Thyroid gland (tissue), 4 donors: Measurements from ENCODE around the gene NDUFS4.

Experiments used
- CTCF ChIP-seq, 6 experiments: fragments of 200-600 bp in 3 of 6; fragments of 450-650 bp in 3 of 6; sonication (generic) in 3 of 6; IDR thresholded peaks; one replicate each; pipeline ENCODE4 v1.5.1; 2016 to 2019; ENCODE audit warnings: antibody characterized with exemption in 6 of 6, mild to moderate bottlenecking in 2 of 6, inconsistent platforms in 1 of 6, moderate library complexity in 1 of 6
- POLR2A ChIP-seq, 2 donors: fragments of 450-650 bp; IDR thresholded peaks; one replicate each; pipeline ENCODE4 v1.6.1; 2017; ENCODE audit warnings: antibody characterized with exemption in 2 of 2, mild to moderate bottlenecking in 2 of 2, moderate library complexity in 1 of 2

DNA sequence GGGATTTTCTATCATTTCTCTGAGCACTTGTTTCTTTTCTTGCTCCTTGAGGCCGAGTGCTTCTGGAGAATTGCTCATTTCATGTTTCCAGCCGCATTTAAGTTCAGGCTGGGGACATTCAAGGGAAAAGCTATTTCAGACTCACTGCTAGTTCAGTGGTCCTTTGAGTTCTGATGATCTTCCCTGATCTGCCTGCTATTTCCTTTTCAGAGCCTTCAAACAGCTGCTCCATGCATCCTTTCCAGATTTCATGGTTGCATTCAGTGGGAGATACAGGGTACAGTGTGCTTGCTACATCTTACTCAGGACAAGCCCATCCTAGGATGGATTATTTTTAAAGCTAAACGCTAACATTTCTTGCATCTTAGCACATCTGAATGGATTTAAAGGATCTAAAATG is 14.7 kb downstream of the NDUFS4 start:
- no peak for TF ChIP-seq POLR2A (IDR thresholded peaks at IDR 0.05)
- no peak for TF ChIP-seq CTCF (IDR thresholded peaks at IDR 0.05)
